WTC11 (cell line): ENCODE results near the gene CTTNBP2NL.

ENCODE experiments used
- CREB1 ChIP-seq: sonication (generic); formaldehyde crosslinking; IDR thresholded peaks from 2 replicates; pipeline ENCODE4 v1.8.0; 2023; ENCODE audit warnings: mild to moderate bottlenecking, missing genetic modification reagents
- GABPB1 ChIP-seq: sonication (generic); formaldehyde crosslinking; IDR thresholded peaks from 2 replicates; pipeline ENCODE4 v1.8.1; 2023; ENCODE audit warnings: mild to moderate bottlenecking, missing genetic modification reagents
- TP53 ChIP-seq: sonication (generic); formaldehyde crosslinking; IDR thresholded peaks from 2 replicates; pipeline ENCODE4 v1.8.1; 2023; ENCODE audit warnings: mild to moderate bottlenecking, missing genetic modification reagents
- ZNF121 ChIP-seq: sonication (generic); formaldehyde crosslinking; IDR thresholded peaks from 2 replicates; pipeline ENCODE4 v1.8.0; 2023; ENCODE audit warnings: missing genetic modification reagents
- TF ChIP-seq, protein P1 (sequence below): sonication (generic); formaldehyde crosslinking; IDR thresholded peaks from 2 replicates; pipeline ENCODE4 v1.8.0; 2022; ENCODE audit warnings: mild to moderate bottlenecking, missing genetic modification reagents
- TF ChIP-seq, protein P2 (sequence below): fragments of 200-600 bp; IDR thresholded peaks from 2 replicates; pipeline ENCODE4 v1.8.0; 2022; ENCODE audit warnings: antibody characterized with exemption

DNA sequence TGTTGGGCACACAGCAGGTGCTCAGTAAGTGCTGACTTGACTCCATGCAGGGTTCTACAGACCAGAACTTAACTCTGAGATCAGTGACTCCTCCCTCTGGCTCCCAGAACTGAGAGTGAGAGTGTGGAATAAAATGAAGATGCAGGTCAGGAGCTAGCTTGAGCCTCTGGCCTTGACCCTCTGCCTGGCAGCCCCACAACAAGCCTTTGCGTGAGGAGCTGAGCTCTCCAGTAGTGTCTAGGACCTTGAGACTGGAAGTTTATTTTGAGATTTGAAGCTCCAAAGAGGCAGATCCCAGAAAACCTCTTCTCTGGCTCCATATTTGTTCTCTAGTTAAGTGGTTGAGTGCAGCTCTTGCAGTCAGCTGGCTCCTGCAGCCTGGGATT is 109.4 kb downstream of the CTTNBP2NL start:
- TF ChIP-seq CREB1 (no peak), TP53 (CRISPR knock-in tag) (no peak), ZNF121 (CRISPR knock-in tag) (no peak), GABPB1 (CRISPR knock-in tag) (no peak)
- TF ChIP-seq, protein P1, sequence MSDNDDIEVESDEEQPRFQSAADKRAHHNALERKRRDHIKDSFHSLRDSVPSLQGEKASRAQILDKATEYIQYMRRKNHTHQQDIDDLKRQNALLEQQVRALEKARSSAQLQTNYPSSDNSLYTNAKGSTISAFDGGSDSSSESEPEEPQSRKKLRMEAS (CRISPR knock-in tag): no peak
- TF ChIP-seq, protein P2, sequence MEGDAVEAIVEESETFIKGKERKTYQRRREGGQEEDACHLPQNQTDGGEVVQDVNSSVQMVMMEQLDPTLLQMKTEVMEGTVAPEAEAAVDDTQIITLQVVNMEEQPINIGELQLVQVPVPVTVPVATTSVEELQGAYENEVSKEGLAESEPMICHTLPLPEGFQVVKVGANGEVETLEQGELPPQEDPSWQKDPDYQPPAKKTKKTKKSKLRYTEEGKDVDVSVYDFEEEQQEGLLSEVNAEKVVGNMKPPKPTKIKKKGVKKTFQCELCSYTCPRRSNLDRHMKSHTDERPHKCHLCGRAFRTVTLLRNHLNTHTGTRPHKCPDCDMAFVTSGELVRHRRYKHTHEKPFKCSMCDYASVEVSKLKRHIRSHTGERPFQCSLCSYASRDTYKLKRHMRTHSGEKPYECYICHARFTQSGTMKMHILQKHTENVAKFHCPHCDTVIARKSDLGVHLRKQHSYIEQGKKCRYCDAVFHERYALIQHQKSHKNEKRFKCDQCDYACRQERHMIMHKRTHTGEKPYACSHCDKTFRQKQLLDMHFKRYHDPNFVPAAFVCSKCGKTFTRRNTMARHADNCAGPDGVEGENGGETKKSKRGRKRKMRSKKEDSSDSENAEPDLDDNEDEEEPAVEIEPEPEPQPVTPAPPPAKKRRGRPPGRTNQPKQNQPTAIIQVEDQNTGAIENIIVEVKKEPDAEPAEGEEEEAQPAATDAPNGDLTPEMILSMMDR: no peak
